IMR-90 (cell line): ENCODE measurements around the gene CYP39A1.

ENCODE experiments used
- BHLHE40 ChIP-seq: fragments of 150-350 bp; IDR thresholded peaks from 2 replicates; pipeline ENCODE4 v1.6.1; 2016; ENCODE audit warnings: mild to moderate bottlenecking, low read depth, low read length
- CEBPB ChIP-seq: IDR thresholded peaks from 2 replicates; pipeline ENCODE4 v1.6.1; 2012; ENCODE audit warnings: low read depth, low read length, improper control_type of control experiment
- CHD1 ChIP-seq: IDR thresholded peaks from 2 replicates; pipeline ENCODE4 v1.6.1; 2012; ENCODE audit warnings: low read depth, low read length, improper control_type of control experiment
- MAFK ChIP-seq: IDR thresholded peaks from 2 replicates; pipeline ENCODE4 v1.6.1; 2012; ENCODE audit warnings: low read depth, low read length, improper control_type of control experiment
- MAZ ChIP-seq: IDR thresholded peaks from 2 replicates; pipeline ENCODE4 v1.6.1; 2012; ENCODE audit warnings: low read depth, mild to moderate bottlenecking, low read length, improper control_type of control experiment, moderate library complexity, borderline replicate concordance
- MXI1 ChIP-seq: IDR thresholded peaks from 2 replicates; pipeline ENCODE4 v1.6.1; 2012; ENCODE audit warnings: low read depth, mild to moderate bottlenecking, low read length, moderate library complexity, borderline replicate concordance
- NFE2L2 ChIP-seq: fragments of 150-350 bp; IDR thresholded peaks from 2 replicates; pipeline ENCODE4 v1.6.1; 2016; ENCODE audit warnings: low read depth, mild to moderate bottlenecking, low read length
- POLR2A ChIP-seq: IDR thresholded peaks from 2 replicates; pipeline ENCODE4 v1.6.1; 2012; ENCODE audit warnings: mild to moderate bottlenecking, low read depth, low read length
- RAD21 ChIP-seq: IDR thresholded peaks from 2 replicates; pipeline ENCODE4 v1.6.1; 2012; ENCODE audit warnings: low read length, improper control_type of control experiment
- RCOR1 ChIP-seq: IDR thresholded peaks from 2 replicates; pipeline ENCODE4 v1.6.1; 2012; ENCODE audit warnings: mild to moderate bottlenecking, low read length, improper control_type of control experiment; ENCODE audit not compliant: insufficient replicate concordance
- RFX5 ChIP-seq: IDR thresholded peaks from 2 replicates; pipeline ENCODE4 v1.8.0; 2012; ENCODE audit warnings: low read depth, mild to moderate bottlenecking, low read length, moderate library complexity
- SMC3 ChIP-seq: fragments of 150-350 bp; IDR thresholded peaks from 2 replicates; pipeline ENCODE4 v1.6.1; 2016; ENCODE audit warnings: low read depth, mild to moderate bottlenecking, antibody characterized with exemption, low read length, moderate library complexity
- TF ChIP-seq, protein P1 (sequence below): conservative IDR thresholded peaks from 2 replicates; pipeline ENCODE4 v1.5.1; 2012; ENCODE audit warnings: mild to moderate bottlenecking, low read depth, low read length, improper control_type of control experiment
- TF ChIP-seq, protein P2 (sequence below): fragments of 150-350 bp; IDR thresholded peaks from 2 replicates; pipeline ENCODE4 v1.6.1; 2016; ENCODE audit warnings: low read depth, mild to moderate bottlenecking, low read length, moderate library complexity, borderline replicate concordance

- TF ChIP-seq, protein P1, sequence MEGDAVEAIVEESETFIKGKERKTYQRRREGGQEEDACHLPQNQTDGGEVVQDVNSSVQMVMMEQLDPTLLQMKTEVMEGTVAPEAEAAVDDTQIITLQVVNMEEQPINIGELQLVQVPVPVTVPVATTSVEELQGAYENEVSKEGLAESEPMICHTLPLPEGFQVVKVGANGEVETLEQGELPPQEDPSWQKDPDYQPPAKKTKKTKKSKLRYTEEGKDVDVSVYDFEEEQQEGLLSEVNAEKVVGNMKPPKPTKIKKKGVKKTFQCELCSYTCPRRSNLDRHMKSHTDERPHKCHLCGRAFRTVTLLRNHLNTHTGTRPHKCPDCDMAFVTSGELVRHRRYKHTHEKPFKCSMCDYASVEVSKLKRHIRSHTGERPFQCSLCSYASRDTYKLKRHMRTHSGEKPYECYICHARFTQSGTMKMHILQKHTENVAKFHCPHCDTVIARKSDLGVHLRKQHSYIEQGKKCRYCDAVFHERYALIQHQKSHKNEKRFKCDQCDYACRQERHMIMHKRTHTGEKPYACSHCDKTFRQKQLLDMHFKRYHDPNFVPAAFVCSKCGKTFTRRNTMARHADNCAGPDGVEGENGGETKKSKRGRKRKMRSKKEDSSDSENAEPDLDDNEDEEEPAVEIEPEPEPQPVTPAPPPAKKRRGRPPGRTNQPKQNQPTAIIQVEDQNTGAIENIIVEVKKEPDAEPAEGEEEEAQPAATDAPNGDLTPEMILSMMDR, result no peak
- TF ChIP-seq SMC3 (no peak), POLR2A (no peak), RFX5 (no peak), CHD1 (no peak), CEBPB (no peak), MAZ (no peak), RAD21 (no peak), MXI1 (no peak), MAFK (no peak), RCOR1 (no peak), BHLHE40 (no peak), NFE2L2 (no peak)
- TF ChIP-seq, protein P2, sequence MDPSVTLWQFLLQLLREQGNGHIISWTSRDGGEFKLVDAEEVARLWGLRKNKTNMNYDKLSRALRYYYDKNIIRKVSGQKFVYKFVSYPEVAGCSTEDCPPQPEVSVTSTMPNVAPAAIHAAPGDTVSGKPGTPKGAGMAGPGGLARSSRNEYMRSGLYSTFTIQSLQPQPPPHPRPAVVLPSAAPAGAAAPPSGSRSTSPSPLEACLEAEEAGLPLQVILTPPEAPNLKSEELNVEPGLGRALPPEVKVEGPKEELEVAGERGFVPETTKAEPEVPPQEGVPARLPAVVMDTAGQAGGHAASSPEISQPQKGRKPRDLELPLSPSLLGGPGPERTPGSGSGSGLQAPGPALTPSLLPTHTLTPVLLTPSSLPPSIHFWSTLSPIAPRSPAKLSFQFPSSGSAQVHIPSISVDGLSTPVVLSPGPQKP, result no peak
Observed at GRCh38 chr6:46510651-46511050, 142.0 kb downstream of the CYP39A1 start.
